C4-2B (cell line): ENCODE data around the gene PHYHD1.

Experiments
- H3K27ac ChIP-seq: fragments of 450-650 bp; 2 replicates; pipeline ENCODE4 v1.5.1; 2017
- CTCF ChIP-seq: fragments of 450-650 bp; conservative IDR thresholded peaks from 2 replicates; pipeline ENCODE4 v1.5.1; 2017; ENCODE audit warnings: mild to moderate bottlenecking
- ZFX ChIP-seq: fragments of 450-650 bp; IDR thresholded peaks from 2 replicates; pipeline ENCODE4 v1.6.1; 2017

The PHYHD1 gene

GRCh38 chr9:128902351-128903078 is 18.3 kb upstream of the PHYHD1 start:
- no peak for TF ChIP-seq ZFX
- no peak for TF ChIP-seq CTCF
- H3K27ac ChIP-seq: no peak overlapping the region

- TF ChIP-seq ZFX (no peak), CTCF (no peak)
- H3K27ac ChIP-seq: no peak overlapping the region
Observed at GRCh38 chr9:128903079-128903461, 17.7 kb upstream of the PHYHD1 start.

GRCh38 chr9:128903871-128904620 is 16.7 kb upstream of the PHYHD1 start:
- H3K27ac ChIP-seq: no peak overlapping the region
- TF ChIP-seq ZFX (no peak), CTCF (no peak)

- TF ChIP-seq ZFX: no peak
- TF ChIP-seq CTCF: no peak
- no peak overlapping the region for H3K27ac ChIP-seq
Observed at GRCh38 chr9:128905964-128906363, 14.8 kb upstream of the PHYHD1 start.

- TF ChIP-seq CTCF (no peak), ZFX (no peak)
- no peak overlapping the region for H3K27ac ChIP-seq
Observed at GRCh38 chr9:128906741-128907140, 14.0 kb upstream of the PHYHD1 start.

GRCh38 chr9:128908372-128908771 is 12.4 kb upstream of the PHYHD1 start:
- TF ChIP-seq CTCF (no peak), ZFX (no peak)
- no peak overlapping the region for H3K27ac ChIP-seq

- H3K27ac ChIP-seq: no peak overlapping the region
- TF ChIP-seq ZFX (no peak), CTCF (no peak)
Observed at GRCh38 chr9:128909859-128910258, 10.9 kb upstream of the PHYHD1 start.
